Astrocyte of the spinal cord (primary cell): ENCODE data around the gene SLC26A4.

Experiments used
- DNase-seq: peaks from one replicate; pipeline ENCODE4 v3.0.0; 2011; ENCODE audit warnings: low read depth, low spot score
- H3K4me3 ChIP-seq: 2 replicates; pipeline ENCODE4 v1.5.1; 2011; ENCODE audit warnings: low read depth, mild to moderate bottlenecking, low read length, moderate library complexity
- CTCF ChIP-seq: IDR thresholded peaks from 2 replicates; pipeline ENCODE4 v1.5.1; 2012; ENCODE audit warnings: low read depth, mild to moderate bottlenecking, low read length, inconsistent platforms
- in situ Hi-C: cut with HindIII; loops from 2 replicates; pipeline ENCODE4 v1.10.0; 2017; ENCODE audit warnings: low sequenced_read_pairs

The SLC26A4 gene

GRCh38 chr7:107697321-107698049 lies 36.9 kb downstream of the SLC26A4 start:
- H3K4me3 ChIP-seq = no peak overlapping the region
- DNase-seq = no peak
- in situ Hi-C loops = no loop called here
- TF ChIP-seq CTCF = no peak

- DNase-seq = no peak
- in situ Hi-C loops = no loop called here
- no peak overlapping the region for H3K4me3 ChIP-seq
- TF ChIP-seq CTCF = no peak
These were observed 39.9 kb downstream of the SLC26A4 start for GRCh38 chr7:107700570-107700969.

GRCh38 chr7:107701191-107701590 lies 40.6 kb downstream of the SLC26A4 start:
- in situ Hi-C loops = no loop called here
- no peak for TF ChIP-seq CTCF
- DNase-seq = no peak
- no peak overlapping the region for H3K4me3 ChIP-seq

GRCh38 chr7:107703219-107703618 lies 42.6 kb downstream of the SLC26A4 start:
- in situ Hi-C loops = no loop called here
- no peak for TF ChIP-seq CTCF
- no peak overlapping the region for H3K4me3 ChIP-seq
- DNase-seq = no peak

GRCh38 chr7:107703872-107704271 lies 43.2 kb downstream of the SLC26A4 start:
- no peak for DNase-seq
- no peak for TF ChIP-seq CTCF
- H3K4me3 ChIP-seq = no peak overlapping the region
- in situ Hi-C loops = no loop called here

GRCh38 chr7:107708956-107709355 lies 48.3 kb downstream of the SLC26A4 start:
- H3K4me3 ChIP-seq = no peak overlapping the region
- in situ Hi-C loops = no loop called here
- DNase-seq = no peak
- no peak for TF ChIP-seq CTCF
